Measurements from ENCODE around the gene PTTG1. TPM values are rescaled to one million over a fixed set of nuclear protein-coding genes. Genes with fewer than 3 reads are reported as not detected.

Gene PTTG1
- total and polyA plus RNA-seq, 9 donors = 0.77 to 12.9 (median 3.6) TPM; not detected in 1

GRCh38 chr5:160473681-160474080 lies 52.0 kb downstream of the PTTG1 start:
- intact Hi-C loops (cut with DNase I) = no loop called here
- no peak for DNase-seq
- Histone ChIP-seq H3K9me3 (no peaks in the 10 kb centered on the region), H3K27ac (no peak overlapping the region), H3K27me3 (no peaks in the 10 kb centered on the region), H3K4me3 (no peak overlapping the region), H3K36me3 (no peaks in the 10 kb centered on the region), H3K4me1 (ENCODE audit: insufficient read depth) (peaks cover 6% of the 10 kb centered on the region)
- TF ChIP-seq EP300 (IDR thresholded peaks at IDR 0.05) (no peak), CTCF (IDR thresholded peaks at IDR 0.05) (no peak), POLR2A (IDR thresholded peaks at IDR 0.05) (no peak)
- WGBS, 3 donors = 91 to 93% (median 92%) methylated on average over 6 of the region's 6 CpGs

- Histone ChIP-seq H3K4me1 (ENCODE audit: insufficient read depth) (peaks cover 6% of the 10 kb centered on the region), H3K27ac (no peak overlapping the region), H3K9me3 (no peaks in the 10 kb centered on the region), H3K4me3 (no peak overlapping the region), H3K36me3 (no peaks in the 10 kb centered on the region), H3K27me3 (no peaks in the 10 kb centered on the region)
- no peak for DNase-seq
- intact Hi-C loops (cut with DNase I) = no loop called here
- WGBS, 3 donors = 88 to 100% (median 97%) methylated on average over 1 of the region's 1 CpG
- TF ChIP-seq EP300 (IDR thresholded peaks at IDR 0.05) = no peak
Measured at GRCh38 chr5:160474084-160474483, 52.4 kb downstream of the PTTG1 start.

- Histone ChIP-seq H3K27ac (no peak overlapping the region), H3K27me3 (no peaks in the 10 kb centered on the region), H3K9me3 (no peaks in the 10 kb centered on the region), H3K36me3 (no peaks in the 10 kb centered on the region), H3K4me3 (no peak overlapping the region), H3K4me1 (ENCODE audit: insufficient read depth) (peaks cover 3% of the 10 kb centered on the region)
- no peak for DNase-seq
- 80 to 91% (median 86%) methylated on average over 7 of the region's 7 CpGs for WGBS, 3 donors
- intact Hi-C loops (cut with DNase I) = no loop called here
- TF ChIP-seq POLR2A (IDR thresholded peaks at IDR 0.05) (no peak), CTCF (IDR thresholded peaks at IDR 0.05) (no peak), EP300 (IDR thresholded peaks at IDR 0.05) (no peak)
Measured at GRCh38 chr5:160475864-160476438, 54.3 kb downstream of the PTTG1 start.

- Histone ChIP-seq H3K36me3 (no peaks in the 10 kb centered on the region), H3K4me3 (no peak overlapping the region), H3K27ac (no peak overlapping the region), H3K9me3 (no peaks in the 10 kb centered on the region), H3K27me3 (no peaks in the 10 kb centered on the region), H3K4me1 (ENCODE audit: insufficient read depth) (no peaks in the 10 kb centered on the region)
- TF ChIP-seq CTCF (IDR thresholded peaks at IDR 0.05) = no peak
- TF ChIP-seq POLR2A (IDR thresholded peaks at IDR 0.05) = no peak
- no peak for TF ChIP-seq EP300 (IDR thresholded peaks at IDR 0.05)
- WGBS, 3 donors = 51 to 74% (median 61%) methylated on average over 6 of the region's 6 CpGs
- no peak for DNase-seq
- intact Hi-C loops (cut with DNase I) = no loop called here
Measured at GRCh38 chr5:160477266-160477970, 55.8 kb downstream of the PTTG1 start.

- no peak for TF ChIP-seq EP300 (IDR thresholded peaks at IDR 0.05)
- no peak for TF ChIP-seq POLR2A (IDR thresholded peaks at IDR 0.05)
- TF ChIP-seq CTCF (IDR thresholded peaks at IDR 0.05) = no peak
- H3K9me3 ChIP-seq = no peaks in the 10 kb centered on the region
- intact Hi-C loops (cut with DNase I) = no loop called here
- H3K36me3 ChIP-seq = no peaks in the 10 kb centered on the region
- DNase-seq = no peak
- H3K27me3 ChIP-seq = no peaks in the 10 kb centered on the region
- no peak overlapping the region for H3K27ac ChIP-seq
- H3K4me1 ChIP-seq (ENCODE audit: insufficient read depth) = no peaks in the 10 kb centered on the region
- H3K4me3 ChIP-seq = no peak overlapping the region
- WGBS, 3 donors = 63 to 70% (median 65%) methylated on average over 2 of the region's 2 CpGs
Measured at GRCh38 chr5:160478163-160478562, 56.5 kb downstream of the PTTG1 start.
